Heart left ventricle (tissue), 16 donors: ENCODE data around the gene CCDC30. TPM values are rescaled to one million over a fixed set of nuclear protein-coding genes. Genes with fewer than 3 reads are reported as not detected.
"Not testable (repeated sequence)": the region's sequence is repeated elsewhere in the genome, so short reads cannot be mapped to it uniquely, and the experiment has no call there.

Experiments used
- ATAC-seq, 4 donors: fragments of 200-7000 bp; cut with Tn5 transposase; one replicate each; pipeline ENCODE4 v1.9.1; 2020 to 2022; ENCODE audit warnings: moderate library complexity in 4 of 4, mild to moderate bottlenecking in 3 of 4, moderate number of reproducible peaks in 1 of 4
- DNase-seq, 5 donors: peaks; one replicate each; pipeline ENCODE4 v3.0.0-alpha.2; 2020
- H3K27ac ChIP-seq, 12 donors: fragments of 200-600 bp; sonication (generic) in 4 of 12; one replicate each; pipeline versions ENCODE4 v1.5.0 to v1.8.0; 2016 to 2022; ENCODE audit warnings: mild to moderate bottlenecking in 2 of 12
- H3K27me3 ChIP-seq, 9 donors: fragments of 200-600 bp; sonication (generic) in 2 of 9; one replicate each; pipeline versions ENCODE4 v1.5.1 to v1.8.0; 2016 to 2022; ENCODE audit warnings: mild to moderate bottlenecking in 3 of 9
- H3K36me3 ChIP-seq, 9 donors: fragments of 200-600 bp; sonication (generic) in 2 of 9; one replicate each; pipeline versions ENCODE4 v1.5.0 to v1.8.0; 2018 to 2022; ENCODE audit warnings: mild to moderate bottlenecking in 2 of 9
- H3K4me1 ChIP-seq, 12 donors: fragments of 200-600 bp; sonication (generic) in 4 of 12; one replicate each; pipeline versions ENCODE4 v1.5.0 to v1.8.0; 2016 to 2022; ENCODE audit warnings: mild to moderate bottlenecking in 3 of 12
- H3K4me3 ChIP-seq, 12 donors: fragments of 200-600 bp; sonication (generic) in 4 of 12; one replicate each; pipeline versions ENCODE4 v1.5.0 to v1.8.0; 2017 to 2022; ENCODE audit warnings: mild to moderate bottlenecking in 9 of 12, moderate library complexity in 4 of 12
- H3K9me3 ChIP-seq, 12 donors: fragments of 200-600 bp; sonication (generic) in 4 of 12; one replicate each; pipeline versions ENCODE4 v1.5.0 to v1.8.0; 2016 to 2022; ENCODE audit warnings: mild to moderate bottlenecking in 1 of 12
- POLR2A ChIP-seq, 2 donors: fragments of 450-650 bp; IDR thresholded peaks; one replicate each; pipeline ENCODE4 v1.6.1; 2017; ENCODE audit warnings: antibody characterized with exemption in 2 of 2, mild to moderate bottlenecking in 2 of 2, moderate library complexity in 2 of 2
- WGBS, 4 donors: extraction: QIAGEN DNeasy Blood & Tissue Kit in 2 of 4; methylation state at CpG; one replicate each; pipeline versions ENCODE4 v1.1.5 to v1.1.7; 2013 to 2018; 5-methylcytosine and 5-hydroxymethylcytosine counted together
- intact Hi-C, 10 donors: fragments of 100-400 bp; cut with DNase I; formaldehyde crosslinking; loops; one replicate each; pipeline versions ENCODE4 v1.11.1 to v1.14.2; 2022
- polyA plus RNA-seq, 2 donors: library from polyadenylated mRNA; stranded (reverse); fragments of 200-250 nt; gene quantifications; one replicate each; pipeline ENCODE4 v1.2.3, GENCODE V29; 2013
- total RNA-seq, 9 donors: library from RNA; depleted of rRNA in 2 of 9; stranded (reverse); fragments of >200 nt in 2 of 9; fragmentation: NEBNext Ultra II Directional in 3 of 9; extraction: Animal tissue kit (Norgen Biotek cat#: 25700) in 3 of 9; gene quantifications; one replicate each; pipeline versions ENCODE4 v1.1.0 to v1.2.4, GENCODE V29; 2016 to 2023
- TF ChIP-seq, protein P1 (sequence below), 12 donors: fragments of 200-600 bp; sonication (generic) in 4 of 12; IDR thresholded peaks; one replicate each; pipeline versions ENCODE4 v1.5.0 to v1.8.0; 2018 to 2022; ENCODE audit warnings: antibody characterized with exemption in 12 of 12, mild to moderate bottlenecking in 5 of 12
- donor health status: ischemic (EF 13 %, LVEDD 7.1; RV severe dilation, severe dysfunction).
- donor health status: healthy with polysubstance abuse.
- donor health status: DM: no; HTN: yes; CAD: no.
- donor health status: DM: no; HTN: no; CAD: no.
- donor health status: ischemic (EF 25% LVEDD 6.9; RV normal size, moderate dysfunction).
- donor health status: ischemic (EF 25% LVEDD 5.7; RV mildly dilated, moderate dysfunction).
- donor health status: healthy.
- donor health status: DM: yes; HTN: yes; CAD: no.
- donor health status: ischemic (EF 35%, LVEDD 5.7; RV mildly dilated, moderate dysfunction).
- donor health status: nonischemic (EF 11% LVEDD 7.7; RV severe dilation, severe dysfunction).
- donor health status: DM: yes; HTN: yes; CAD: no.
- donor health status: PGD.
- donor health status: ischemic (EF 29% LVEDD 5.4; RV normal size, mild dysfunction).
- donor health status: nonischemic (EF 23%, LVEDD 6.1; RV moderate dilation, normal function).

CCDC30 gene
- total and polyA plus RNA-seq, 11 donors: 0.24 to 3.8 (median 1.6) TPM

- Histone ChIP-seq H3K9me3 (peaks cover 0 to 87% (median 30%) of the 10 kb centered on the region in 12 donors), H3K36me3 (peaks cover 0 to 27% (median 0%) of the 10 kb centered on the region in 9 donors)
- 67 to 79% (median 70%) methylated on average over 6 of the region's 6 CpGs for WGBS, 4 donors
- H3K27me3 ChIP-seq, H3K4me3 ChIP-seq, intact Hi-C loops, DNase-seq, H3K27ac ChIP-seq, H3K4me1 ChIP-seq, ATAC-seq: not testable (repeated sequence)
- TF ChIP-seq, protein P1, sequence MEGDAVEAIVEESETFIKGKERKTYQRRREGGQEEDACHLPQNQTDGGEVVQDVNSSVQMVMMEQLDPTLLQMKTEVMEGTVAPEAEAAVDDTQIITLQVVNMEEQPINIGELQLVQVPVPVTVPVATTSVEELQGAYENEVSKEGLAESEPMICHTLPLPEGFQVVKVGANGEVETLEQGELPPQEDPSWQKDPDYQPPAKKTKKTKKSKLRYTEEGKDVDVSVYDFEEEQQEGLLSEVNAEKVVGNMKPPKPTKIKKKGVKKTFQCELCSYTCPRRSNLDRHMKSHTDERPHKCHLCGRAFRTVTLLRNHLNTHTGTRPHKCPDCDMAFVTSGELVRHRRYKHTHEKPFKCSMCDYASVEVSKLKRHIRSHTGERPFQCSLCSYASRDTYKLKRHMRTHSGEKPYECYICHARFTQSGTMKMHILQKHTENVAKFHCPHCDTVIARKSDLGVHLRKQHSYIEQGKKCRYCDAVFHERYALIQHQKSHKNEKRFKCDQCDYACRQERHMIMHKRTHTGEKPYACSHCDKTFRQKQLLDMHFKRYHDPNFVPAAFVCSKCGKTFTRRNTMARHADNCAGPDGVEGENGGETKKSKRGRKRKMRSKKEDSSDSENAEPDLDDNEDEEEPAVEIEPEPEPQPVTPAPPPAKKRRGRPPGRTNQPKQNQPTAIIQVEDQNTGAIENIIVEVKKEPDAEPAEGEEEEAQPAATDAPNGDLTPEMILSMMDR (IDR thresholded peaks at IDR 0.05): peak in 8 of 12 donors; percentile 9 to 36 (median 28)
Measured at GRCh38 chr1:42511581-42512155, 48.6 kb downstream of the CCDC30 start.

DNA sequence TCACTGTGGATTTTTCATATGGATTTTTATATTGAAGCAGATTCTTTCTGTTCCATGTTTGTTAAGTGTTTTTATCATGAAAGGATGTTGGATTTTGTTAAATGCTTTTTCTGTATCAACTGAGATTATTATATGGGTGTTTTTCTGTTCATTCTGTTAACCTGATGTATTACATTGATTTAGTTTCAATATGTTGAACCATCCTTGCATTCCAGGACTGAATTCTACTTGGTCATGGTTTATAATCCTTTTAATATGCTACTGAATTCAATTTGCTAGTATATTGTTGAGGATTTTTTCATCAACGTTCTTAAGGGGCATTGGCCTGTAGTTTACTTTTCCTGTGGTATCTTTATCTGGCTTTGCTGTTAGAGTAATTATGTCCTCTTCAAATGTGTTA lies 55.8 kb downstream of the CCDC30 start:
- no peak overlapping the region for H3K27ac ChIP-seq
- intact Hi-C loops: no loop called here
- no peak for ATAC-seq
- H3K36me3 ChIP-seq: peaks cover 0 to 5% (median 0%) of the 10 kb centered on the region in 9 donors
- H3K9me3 ChIP-seq: peaks cover 0 to 82% (median 25%) of the 10 kb centered on the region in 12 donors
- DNase-seq: no peak
- TF ChIP-seq, protein P1 (IDR thresholded peaks at IDR 0.05): no peak
- no peak for TF ChIP-seq POLR2A (IDR thresholded peaks at IDR 0.05)
- H3K27me3 ChIP-seq: no peaks in the 10 kb centered on the region
- WGBS, 4 donors: 0 to 74% (median 54%) methylated on average over 1 of the region's 1 CpG
- no peak overlapping the region for H3K4me3 ChIP-seq
- no peaks in the 10 kb centered on the region for H3K4me1 ChIP-seq

DNA sequence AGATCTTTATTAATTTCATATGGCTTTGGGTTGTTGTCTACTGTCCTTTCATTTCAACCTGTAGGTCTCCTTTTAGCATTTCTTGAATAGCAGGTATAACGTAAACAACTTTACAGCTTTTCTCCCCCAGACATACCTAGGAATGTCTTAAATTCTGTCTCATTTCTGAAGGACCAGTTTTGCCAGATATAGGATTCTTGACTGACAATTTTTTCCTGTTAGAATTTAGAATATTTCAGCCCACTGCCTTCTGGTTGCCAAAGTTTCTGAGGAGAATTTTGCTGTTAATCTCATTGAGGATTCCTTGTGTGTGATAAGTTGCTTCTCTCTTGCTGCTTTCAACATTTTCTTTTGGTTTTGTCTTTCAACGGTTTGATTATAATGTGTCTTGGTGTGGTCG lies 60.1 kb downstream of the CCDC30 start:
- Histone ChIP-seq H3K9me3 (peaks cover 0 to 44% (median 18%) of the 10 kb centered on the region in 12 donors), H3K27ac (no peak overlapping the region), H3K27me3 (no peaks in the 10 kb centered on the region), H3K4me3 (no peak overlapping the region), H3K36me3 (no peaks in the 10 kb centered on the region), H3K4me1 (no peaks in the 10 kb centered on the region)
- TF ChIP-seq, protein P1 (IDR thresholded peaks at IDR 0.05): no peak
- TF ChIP-seq POLR2A (IDR thresholded peaks at IDR 0.05): no peak
- WGBS, 4 donors: 92 to 95% (median 94%) methylated on average over 3 of the region's 3 CpGs
- intact Hi-C loops: no loop called here
- ATAC-seq: no peak
- no peak for DNase-seq

GRCh38 chr1:42524330-42524729 lies 61.2 kb downstream of the CCDC30 start:
- Histone ChIP-seq H3K9me3 (peaks cover 0 to 33% (median 6%) of the 10 kb centered on the region in 12 donors), H3K27ac (no peak overlapping the region), H3K27me3 (no peaks in the 10 kb centered on the region), H3K4me3 (no peak overlapping the region), H3K4me1 (peaks cover 0 to 2% (median 0%) of the 10 kb centered on the region in 12 donors), H3K36me3 (no peaks in the 10 kb centered on the region)
- ATAC-seq: no peak
- intact Hi-C loops: no loop called here
- 74 to 80% (median 77%) methylated on average over 3 of the region's 3 CpGs for WGBS, 4 donors
- TF ChIP-seq, protein P1 (IDR thresholded peaks at IDR 0.05): no peak
- TF ChIP-seq POLR2A (IDR thresholded peaks at IDR 0.05): no peak
- DNase-seq: no peak
